PFSK-1 (cell line): Measurements from ENCODE around the gene CYB561D1.

Experiments
- POLR2AphosphoS5 ChIP-seq: IDR thresholded peaks from 2 replicates; pipeline ENCODE4 v1.6.1; 2012; ENCODE audit warnings: low read depth, mild to moderate bottlenecking, control low read depth, low read length, moderate library complexity
- REST ChIP-seq, 2 experiments: IDR thresholded peaks; 2 replicates each; pipeline versions ENCODE4 v1.6.1 to v1.8.0; 2011 to 2012; ENCODE audit warnings: low read depth in 2 of 2, low read length in 2 of 2, control low read depth in 1 of 2, inconsistent platforms in 1 of 2, mild to moderate bottlenecking in 1 of 2, moderate library complexity in 1 of 2; ENCODE audit not compliant: insufficient read depth in 1 of 2
- TAF1 ChIP-seq: IDR thresholded peaks from 2 replicates; pipeline ENCODE4 v1.6.1; 2012; ENCODE audit warnings: low read length, control low read depth, borderline replicate concordance; ENCODE audit not compliant: insufficient read depth

- TF ChIP-seq POLR2AphosphoS5 (no peak), REST (IDR thresholded peaks at IDR 0.05; ENCODE audit: insufficient read depth in 1 of 2, low read depth in 2 of 2, low read length in 2 of 2) (no peak), TAF1 (no peak)
Observed at GRCh38 chr1:109527098-109527811, 33.4 kb downstream of the CYB561D1 start.
